ENCODE data around the gene ACD.

- TF ChIP-seq CTCF (IDR thresholded peaks at IDR 0.05) (no peak), POLR2A (IDR thresholded peaks at IDR 0.05) (no peak)
These were observed 3.8 kb upstream of the ACD start for GRCh38 chr16:67663877-67664222.
